ENCODE measurements around the gene CARD10. TPM values are rescaled to one million over a fixed set of nuclear protein-coding genes. Genes with fewer than 3 reads are reported as not detected.

Gene CARD10
- polyA plus RNA-seq, 1 donor from 2014 or later: 0.36 TPM

DNA sequence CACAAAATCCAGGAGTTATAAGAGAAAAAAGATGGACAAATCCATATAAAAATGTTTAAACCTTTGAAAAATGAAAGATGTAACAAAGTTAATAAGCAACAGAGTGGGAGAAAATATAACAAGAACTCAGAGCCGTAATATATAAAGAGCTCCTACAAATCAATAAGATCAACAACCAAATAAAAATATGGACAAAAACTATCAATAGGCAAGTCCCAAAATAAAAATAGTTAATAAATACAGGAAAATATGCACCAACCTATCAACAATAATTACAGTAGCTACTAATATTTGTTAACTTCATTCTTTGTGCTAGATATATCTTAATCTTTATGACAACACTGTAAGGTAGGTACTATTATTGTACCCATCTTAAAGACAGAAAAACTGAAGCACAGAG, 2.8 kb downstream of the CARD10 start:
- Histone ChIP-seq H3K36me3 (ENCODE audit: insufficient read depth, low read length) (no peaks in the 10 kb centered on the region), H3K9me3 (ENCODE audit: low read length) (no peaks in the 10 kb centered on the region), H3K4me2 (ENCODE audit: low read length) (no peak overlapping the region), H3K4me3 (ENCODE audit: low read length) (no peak overlapping the region), H4K20me1 (ENCODE audit: insufficient read depth) (no peaks in the 10 kb centered on the region), H3F3A (ENCODE audit: insufficient read depth, low read length, poor library complexity, severe bottlenecking) (no peaks in the 10 kb centered on the region), H3K9me2 (ENCODE audit: insufficient read depth, low read length) (no peaks in the 10 kb centered on the region), H3K27ac (ENCODE audit: low read length) (no peak overlapping the region), H2AFZ (ENCODE audit: low read depth, low read length) (no peak overlapping the region), H3K79me2 (replicated peaks; ENCODE audit: insufficient read depth, low read length) (no peaks in the 10 kb centered on the region), H3K27me3 (ENCODE audit: insufficient read depth, low read depth, low read length) (peaks cover 31% of the 10 kb centered on the region), H3K9ac (ENCODE audit: low read length) (no peak overlapping the region)
- TF ChIP-seq MXI1 (conservative IDR thresholded peaks at IDR 0.05; ENCODE audit: poor library complexity, severe bottlenecking) (no peak), SMC3 (conservative IDR thresholded peaks at IDR 0.05; ENCODE audit: poor library complexity) (no peak), EZH2 (IDR thresholded peaks at IDR 0.05; ENCODE audit: borderline replicate concordance, insufficient read depth, low read length, poor library complexity, severe bottlenecking) (no peak), POLR2AphosphoS5 (IDR thresholded peaks at IDR 0.05) (no peak), TAF1 (IDR thresholded peaks at IDR 0.05; ENCODE audit: low read depth) (no peak), RAD21 (conservative IDR thresholded peaks at IDR 0.05) (no peak), EP300 (conservative IDR thresholded peaks at IDR 0.05; ENCODE audit: poor library complexity, severe bottlenecking) (no peak)
- TF ChIP-seq, protein P1, sequence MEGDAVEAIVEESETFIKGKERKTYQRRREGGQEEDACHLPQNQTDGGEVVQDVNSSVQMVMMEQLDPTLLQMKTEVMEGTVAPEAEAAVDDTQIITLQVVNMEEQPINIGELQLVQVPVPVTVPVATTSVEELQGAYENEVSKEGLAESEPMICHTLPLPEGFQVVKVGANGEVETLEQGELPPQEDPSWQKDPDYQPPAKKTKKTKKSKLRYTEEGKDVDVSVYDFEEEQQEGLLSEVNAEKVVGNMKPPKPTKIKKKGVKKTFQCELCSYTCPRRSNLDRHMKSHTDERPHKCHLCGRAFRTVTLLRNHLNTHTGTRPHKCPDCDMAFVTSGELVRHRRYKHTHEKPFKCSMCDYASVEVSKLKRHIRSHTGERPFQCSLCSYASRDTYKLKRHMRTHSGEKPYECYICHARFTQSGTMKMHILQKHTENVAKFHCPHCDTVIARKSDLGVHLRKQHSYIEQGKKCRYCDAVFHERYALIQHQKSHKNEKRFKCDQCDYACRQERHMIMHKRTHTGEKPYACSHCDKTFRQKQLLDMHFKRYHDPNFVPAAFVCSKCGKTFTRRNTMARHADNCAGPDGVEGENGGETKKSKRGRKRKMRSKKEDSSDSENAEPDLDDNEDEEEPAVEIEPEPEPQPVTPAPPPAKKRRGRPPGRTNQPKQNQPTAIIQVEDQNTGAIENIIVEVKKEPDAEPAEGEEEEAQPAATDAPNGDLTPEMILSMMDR (IDR thresholded peaks at IDR 0.05; ENCODE audit: poor library complexity, severe bottlenecking): no peak
- TF ChIP-seq, protein P2, sequence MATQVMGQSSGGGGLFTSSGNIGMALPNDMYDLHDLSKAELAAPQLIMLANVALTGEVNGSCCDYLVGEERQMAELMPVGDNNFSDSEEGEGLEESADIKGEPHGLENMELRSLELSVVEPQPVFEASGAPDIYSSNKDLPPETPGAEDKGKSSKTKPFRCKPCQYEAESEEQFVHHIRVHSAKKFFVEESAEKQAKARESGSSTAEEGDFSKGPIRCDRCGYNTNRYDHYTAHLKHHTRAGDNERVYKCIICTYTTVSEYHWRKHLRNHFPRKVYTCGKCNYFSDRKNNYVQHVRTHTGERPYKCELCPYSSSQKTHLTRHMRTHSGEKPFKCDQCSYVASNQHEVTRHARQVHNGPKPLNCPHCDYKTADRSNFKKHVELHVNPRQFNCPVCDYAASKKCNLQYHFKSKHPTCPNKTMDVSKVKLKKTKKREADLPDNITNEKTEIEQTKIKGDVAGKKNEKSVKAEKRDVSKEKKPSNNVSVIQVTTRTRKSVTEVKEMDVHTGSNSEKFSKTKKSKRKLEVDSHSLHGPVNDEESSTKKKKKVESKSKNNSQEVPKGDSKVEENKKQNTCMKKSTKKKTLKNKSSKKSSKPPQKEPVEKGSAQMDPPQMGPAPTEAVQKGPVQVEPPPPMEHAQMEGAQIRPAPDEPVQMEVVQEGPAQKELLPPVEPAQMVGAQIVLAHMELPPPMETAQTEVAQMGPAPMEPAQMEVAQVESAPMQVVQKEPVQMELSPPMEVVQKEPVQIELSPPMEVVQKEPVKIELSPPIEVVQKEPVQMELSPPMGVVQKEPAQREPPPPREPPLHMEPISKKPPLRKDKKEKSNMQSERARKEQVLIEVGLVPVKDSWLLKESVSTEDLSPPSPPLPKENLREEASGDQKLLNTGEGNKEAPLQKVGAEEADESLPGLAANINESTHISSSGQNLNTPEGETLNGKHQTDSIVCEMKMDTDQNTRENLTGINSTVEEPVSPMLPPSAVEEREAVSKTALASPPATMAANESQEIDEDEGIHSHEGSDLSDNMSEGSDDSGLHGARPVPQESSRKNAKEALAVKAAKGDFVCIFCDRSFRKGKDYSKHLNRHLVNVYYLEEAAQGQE (IDR thresholded peaks at IDR 0.05; ENCODE audit: borderline replicate concordance): no peak

DNA sequence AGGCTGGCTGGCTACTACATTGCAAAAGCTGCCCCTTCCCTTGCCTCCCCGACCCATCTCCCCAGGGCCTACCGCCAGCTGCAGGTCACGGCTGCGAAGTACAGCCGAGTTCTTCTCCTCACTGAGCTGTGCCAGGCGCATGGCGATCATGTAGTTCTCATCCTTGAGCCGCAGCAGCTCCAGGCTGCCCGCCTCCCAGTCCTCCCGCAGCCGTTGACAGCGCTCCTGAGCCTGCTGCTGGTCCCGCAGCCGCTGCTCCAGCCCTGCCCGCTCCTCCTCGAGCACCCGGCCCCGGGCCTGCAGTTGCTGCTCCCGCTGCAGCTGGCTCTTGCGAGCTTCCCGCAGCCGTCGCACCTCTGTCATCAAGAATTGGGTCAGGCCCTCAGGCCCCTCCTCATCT, 3.3 kb downstream of the CARD10 start:
- no peaks in the 10 kb centered on the region for H3K9me2 ChIP-seq (ENCODE audit: insufficient read depth, low read length)
- no peaks in the 10 kb centered on the region for H3K36me3 ChIP-seq (ENCODE audit: insufficient read depth, low read length)
- no peaks in the 10 kb centered on the region for H3K9me3 ChIP-seq (ENCODE audit: low read length)
- no peak overlapping the region for H3K9ac ChIP-seq (ENCODE audit: low read length)
- H3K4me2 ChIP-seq (ENCODE audit: low read length): no peak overlapping the region
- H3F3A ChIP-seq (ENCODE audit: insufficient read depth, low read length, poor library complexity, severe bottlenecking): no peaks in the 10 kb centered on the region
- no peak overlapping the region for H3K27ac ChIP-seq (ENCODE audit: low read length)
- H3K79me2 ChIP-seq (replicated peaks; ENCODE audit: insufficient read depth, low read length): no peaks in the 10 kb centered on the region
- no peak overlapping the region for H2AFZ ChIP-seq (ENCODE audit: low read depth, low read length)
- TF ChIP-seq RAD21 (conservative IDR thresholded peaks at IDR 0.05) (no peak), SMC3 (conservative IDR thresholded peaks at IDR 0.05; ENCODE audit: poor library complexity) (no peak), MXI1 (conservative IDR thresholded peaks at IDR 0.05; ENCODE audit: poor library complexity, severe bottlenecking) (no peak), POLR2AphosphoS5 (IDR thresholded peaks at IDR 0.05) (no peak), EZH2 (IDR thresholded peaks at IDR 0.05; ENCODE audit: borderline replicate concordance, insufficient read depth, low read length, poor library complexity, severe bottlenecking) (no peak), TAF1 (IDR thresholded peaks at IDR 0.05; ENCODE audit: low read depth) (no peak), EP300 (conservative IDR thresholded peaks at IDR 0.05; ENCODE audit: poor library complexity, severe bottlenecking) (no peak)
- TF ChIP-seq, protein P1 (IDR thresholded peaks at IDR 0.05; ENCODE audit: poor library complexity, severe bottlenecking): no peak
- TF ChIP-seq, protein P2 (IDR thresholded peaks at IDR 0.05; ENCODE audit: borderline replicate concordance): no peak
- peaks cover 26% of the 10 kb centered on the region for H3K27me3 ChIP-seq (ENCODE audit: insufficient read depth, low read depth, low read length)
- no peak overlapping the region for H3K4me3 ChIP-seq (ENCODE audit: low read length)
- no peaks in the 10 kb centered on the region for H4K20me1 ChIP-seq (ENCODE audit: insufficient read depth)
